ENCODE results near the gene ARHGAP44.
A peak's percentile ranks its signal among the peaks of the same experiment; 100 is the strongest.

ARHGAP44 gene

GRCh38 chr17:13017655-13018459 lies 228.6 kb downstream of the ARHGAP44 start, which contains the start of gene ELAC2:
TSS of gene ELAC2 (minus strand) at chr17:13018027. CDS start at chr17:13017947, 80 bp downstream.
- DNase-seq: peak; percentile 74 to 99 (median 96)

GRCh38 chr17:13024016-13024415 lies 234.7 kb downstream of the ARHGAP44 start:
- DNase-seq: peak in 2 of 56 donors; percentile 9 to 21

- peak in 42 of 56 donors; percentile 5 to 68 (median 29) for DNase-seq
Measured at GRCh38 chr17:13024526-13025257, 235.4 kb downstream of the ARHGAP44 start.

- DNase-seq: no peak
Measured at GRCh38 chr17:13025258-13025627, 235.9 kb downstream of the ARHGAP44 start.

- no peak for DNase-seq
Measured at GRCh38 chr17:13025687-13026086, 236.4 kb downstream of the ARHGAP44 start.

GRCh38 chr17:13027246-13027645 lies 237.9 kb downstream of the ARHGAP44 start:
- no peak for DNase-seq

GRCh38 chr17:13029340-13029739 lies 240.0 kb downstream of the ARHGAP44 start:
- DNase-seq: no peak

GRCh38 chr17:13030056-13030455 lies 240.8 kb downstream of the ARHGAP44 start:
- no peak for DNase-seq

GRCh38 chr17:13030459-13031300 lies 241.4 kb downstream of the ARHGAP44 start:
- peak in 24 of 56 donors; percentile 0 to 70 (median 5) for DNase-seq

- peak in 9 of 56 donors; percentile 0 to 18 (median 4) for DNase-seq
Measured at GRCh38 chr17:13031718-13032350, 242.5 kb downstream of the ARHGAP44 start.

GRCh38 chr17:13035420-13035819 lies 246.1 kb downstream of the ARHGAP44 start:
- no peak for DNase-seq

- no peak for DNase-seq
Measured at GRCh38 chr17:13036751-13037150, 247.5 kb downstream of the ARHGAP44 start.

- DNase-seq: no peak
Measured at GRCh38 chr17:13038931-13039665, 249.8 kb downstream of the ARHGAP44 start.
